IPS-NIHi7 (cell line): Measurements from ENCODE around the gene GLMN.

Experiments
- DNase-seq: peaks from one replicate; pipeline ENCODE4 v3.0.0; 2012; ENCODE audit warnings: mixed read lengths; ENCODE audit errors: extremely low spot score

The GLMN gene

GRCh38 chr1:92298573-92299476 is at the start of gene GLMN, which contains the start of gene RPAP2:
GLMN (minus strand) TSS chr1:92298987; CDS start chr1:92297999, 988 bp downstream.
RPAP2 (plus strand) TSS chr1:92299059; CDS start chr1:92299074, 15 bp downstream.
- DNase-seq: peak; percentile 91

- no peak for DNase-seq
Measured at GRCh38 chr1:92346866-92347640, 48.3 kb upstream of the GLMN start.

GRCh38 chr1:92343061-92343460 is 44.3 kb upstream of the GLMN start:
- DNase-seq: no peak

GRCh38 chr1:92342401-92342800 is 43.6 kb upstream of the GLMN start:
- no peak for DNase-seq

GRCh38 chr1:92340154-92340553 is 41.4 kb upstream of the GLMN start:
- DNase-seq: no peak

GRCh38 chr1:92333668-92334067 is 34.9 kb upstream of the GLMN start:
- DNase-seq: no peak

GRCh38 chr1:92329347-92330129 is 30.8 kb upstream of the GLMN start:
- no peak for DNase-seq

GRCh38 chr1:92327794-92328193 is 29.0 kb upstream of the GLMN start:
- no peak for DNase-seq

- DNase-seq: no peak
Measured at GRCh38 chr1:92326681-92327080, 27.9 kb upstream of the GLMN start.

- DNase-seq: no peak
Measured at GRCh38 chr1:92324784-92325183, 26.0 kb upstream of the GLMN start.

- DNase-seq: no peak
Measured at GRCh38 chr1:92323473-92324453, 25.0 kb upstream of the GLMN start.

- DNase-seq: no peak
Measured at GRCh38 chr1:92317836-92318493, 19.2 kb upstream of the GLMN start.

GRCh38 chr1:92315766-92316599 is 17.2 kb upstream of the GLMN start:
- no peak for DNase-seq

GRCh38 chr1:92314024-92314423 is 15.2 kb upstream of the GLMN start:
- DNase-seq: no peak

- DNase-seq: peak; percentile 20
Measured at GRCh38 chr1:92310185-92310597, 11.4 kb upstream of the GLMN start.

- no peak for DNase-seq
Measured at GRCh38 chr1:92307980-92308379, 9.2 kb upstream of the GLMN start.

GRCh38 chr1:92306020-92306419 is 7.2 kb upstream of the GLMN start:
- no peak for DNase-seq

- no peak for DNase-seq
Measured at GRCh38 chr1:92301021-92301420, 2.2 kb upstream of the GLMN start.

- no peak for DNase-seq
Measured at GRCh38 chr1:92299477-92300150, 827 bp upstream of the GLMN start.
